HepG2 (cell line): ENCODE data around the gene ZFX. TPM values are rescaled to one million over a fixed set of nuclear protein-coding genes. Genes with fewer than 3 reads are reported as not detected.
A peak's percentile ranks its signal among the peaks of the same experiment; 100 is the strongest.

Source experiments
- ATAC-seq: fragments of 200-7000 bp; cut with Tn5 transposase; 3 replicates; pipeline ENCODE4 v1.9.1; 2020; ENCODE audit warnings: mild to moderate bottlenecking, moderate library complexity
- BruUV-seq: library from RNA; stranded (reverse); fragments of 400-500 nt; replicated peaks from 2 replicates; lab custom pipeline; 2021; lab: Mats Ljungman, UMichigan
- CTCF ChIA-PET: fragments of 300-600 bp; formaldehyde crosslinking; extraction: SDS; loops from one replicate; lab custom pipeline; 2021; ENCODE audit warnings: low total read pairs, inconsistent platforms, low intra/inter-chr PET ratio; lab: Yijun Ruan, JAX
- POLR2A ChIA-PET: fragments of 350-600 bp; sonication (Branson Sonifier 250); formaldehyde crosslinking; loops from one replicate; lab custom pipeline; 2020; ENCODE audit warnings: antibody characterized with exemption, inconsistent platforms; lab: Yijun Ruan, JAX
- DNase-seq: peaks from one replicate; pipeline ENCODE4 v3.0.0-alpha.2; 2015; ENCODE audit warnings: low spot score
- FAIRE-seq: peaks from 3 replicates; lab custom pipeline; 2011; peaks lifted over from hg19 to GRCh38; lab: Jason Lieb, UNC
- H2AFZ ChIP-seq: one replicate; pipeline ENCODE4 v1.6.1; 2011; ENCODE audit warnings: low read length, inconsistent platforms
- H3K27ac ChIP-seq: fragments of 300-600 bp; 3 replicates; pipeline ENCODE4 v1.8.0; 2011; ENCODE audit warnings: mixed run types, mild to moderate bottlenecking, mixed read lengths, low read length, inconsistent platforms; ENCODE audit not compliant: insufficient read depth; ENCODE audit errors: extremely low read length
- H3K27me3 ChIP-seq, 2 experiments: fragments of 200-600 bp in 1 of 2; 2 replicates in 1 of 2; 3 replicates in 1 of 2; pipeline versions ENCODE4 v1.6.0 to v1.8.0; 2011; ENCODE audit warnings: low read length in 2 of 2, mild to moderate bottlenecking in 2 of 2, moderate library complexity in 2 of 2, inconsistent platforms in 1 of 2; ENCODE audit not compliant: insufficient read depth in 2 of 2, control insufficient read depth in 1 of 2
- H3K36me3 ChIP-seq, 2 experiments: fragments of 200-600 bp in 1 of 2; replicated peaks in 1 of 2; 2 replicates in 1 of 2; 3 replicates in 1 of 2; pipeline versions ENCODE4 v1.5.1 to v1.8.0; 2011; ENCODE audit warnings: low read length in 2 of 2, inconsistent platforms in 1 of 2; ENCODE audit not compliant: insufficient read depth in 2 of 2, control insufficient read depth in 1 of 2
- H3K4me1 ChIP-seq: 2 replicates; pipeline ENCODE4 v1.5.1; 2012; ENCODE audit warnings: low read length, inconsistent platforms; ENCODE audit not compliant: insufficient read depth
- H3K4me2 ChIP-seq: 2 replicates; pipeline ENCODE4 v1.6.0; 2011; ENCODE audit warnings: low read depth, low read length, inconsistent platforms
- H3K4me3 ChIP-seq, 3 experiments: fragments of 200-600 bp in 1 of 3; sonication (generic), shearing (Covaris generic) in 1 of 3; replicated peaks in 1 of 3; 2 replicates each; pipeline ENCODE4 v1.5.1; 2011 to 2016; ENCODE audit warnings: low read length in 3 of 3, inconsistent platforms in 2 of 3, low read depth in 2 of 3, mild to moderate bottlenecking in 2 of 3, control low read depth in 1 of 3, mixed read lengths in 1 of 3; ENCODE audit not compliant: insufficient read depth in 1 of 3
- H3K79me2 ChIP-seq: one replicate; pipeline ENCODE4 v1.6.1; 2011; ENCODE audit warnings: low read length, inconsistent platforms; ENCODE audit not compliant: insufficient read depth
- H3K9ac ChIP-seq: 2 replicates; pipeline ENCODE4 v1.6.0; 2011; ENCODE audit warnings: mild to moderate bottlenecking, low read depth, low read length, inconsistent platforms; ENCODE audit not compliant: insufficient read depth
- H3K9me3 ChIP-seq: 2 replicates; pipeline ENCODE4 v1.5.1; 2012; ENCODE audit warnings: mild to moderate bottlenecking, low read length
- H4K20me1 ChIP-seq: 2 replicates; pipeline ENCODE4 v1.6.0; 2011; ENCODE audit warnings: inconsistent platforms, mild to moderate bottlenecking, low read length, moderate library complexity; ENCODE audit not compliant: insufficient read depth
- CREBL2 ChIP-seq: sonication (generic); formaldehyde crosslinking; IDR thresholded peaks from 2 replicates; pipeline ENCODE4 v1.8.1; 2023; ENCODE audit warnings: missing genetic modification reagents, mild to moderate bottlenecking, borderline replicate concordance
- ELF4 ChIP-seq: sonication (generic); formaldehyde crosslinking; IDR thresholded peaks from 2 replicates; pipeline ENCODE4 v1.5.0; 2020; ENCODE audit warnings: missing genetic modification reagents, mild to moderate bottlenecking, moderate library complexity, borderline replicate concordance
- FOSL2 ChIP-seq: sonication (generic); formaldehyde crosslinking; IDR thresholded peaks from 2 replicates; pipeline ENCODE4 v1.4.0; 2020; ENCODE audit warnings: missing genetic modification reagents
- GATAD1 ChIP-seq: IDR thresholded peaks from 2 replicates; pipeline ENCODE4 v1.6.1; 2016; ENCODE audit warnings: missing genetic modification reagents, missing compliant biosample characterization
- MAFF ChIP-seq: IDR thresholded peaks from 2 replicates; pipeline ENCODE4 v1.6.1; 2011; ENCODE audit warnings: low read depth, low read length, improper control_type of control experiment
- MAFK ChIP-seq, 2 experiments: IDR thresholded peaks in 1 of 2; conservative IDR thresholded peaks in 1 of 2; 2 replicates each; pipeline ENCODE4 v1.6.1; 2011; ENCODE audit warnings: improper control_type of control experiment in 2 of 2, low read length in 2 of 2
- MED1 ChIP-seq: sonication (generic); formaldehyde crosslinking; IDR thresholded peaks from 2 replicates; pipeline ENCODE4 v1.4.0; 2020; ENCODE audit warnings: missing genetic modification reagents
- NFE2L2 ChIP-seq: fragments of 150-350 bp; IDR thresholded peaks from 2 replicates; pipeline ENCODE4 v1.6.1; 2014; ENCODE audit warnings: low read length
- ZNF407 ChIP-seq: sonication (generic); formaldehyde crosslinking; IDR thresholded peaks from one replicate; pipeline ENCODE4 v1.5.1; 2020; ENCODE audit warnings: mild to moderate bottlenecking, missing genetic modification reagents; ENCODE audit errors: not compliant biosample characterization
- ZNF644 ChIP-seq: IDR thresholded peaks from 2 replicates; pipeline ENCODE4 v1.6.1; 2016; ENCODE audit warnings: low read depth
- WGBS: methylation state at CpG from one replicate; pipeline ENCODE4 v1.1.6; 2017; ENCODE audit warnings: low lambda C conversion rate; 5-methylcytosine and 5-hydroxymethylcytosine counted together
- in situ Hi-C: cut with HindIII; loops from 2 replicates; pipeline ENCODE4 v1.10.0; 2017; ENCODE audit warnings: low pct_unique_long_range_greater_than_20kb; ENCODE audit not compliant: extremely low pct_ligation_motif_present
- intact Hi-C: fragments of 100-400 bp; cut with micrococcal nuclease; formaldehyde crosslinking; loops from one replicate; pipeline ENCODE4 v1.10.0; 2022; ENCODE audit not compliant: unreplicated experiment
- polyA plus RNA-seq, 8 experiments: library from polyadenylated mRNA; depleted of rRNA in 3 of 8; stranded (reverse) in 7 of 8; unstranded in 1 of 8; fragments of >200 nt; fragmentation: Illumina TruSeq in 4 of 8; extraction: Trizol in 4 of 8; gene quantifications; 2 replicates each; pipeline versions ENCODE4 v1.2.1 to v1.2.3, GENCODE V29; 2011 to 2016; ENCODE audit warnings: low read depth in 4 of 8, missing spikeins in 1 of 8, mixed read lengths in 1 of 8; ENCODE audit not compliant: insufficient read depth in 1 of 8
- total RNA-seq, 5 experiments: library from RNA; depleted of rRNA; stranded (reverse); fragments of >200 nt; fragmentation: Illumina TruSeq; extraction: Trizol; gene quantifications; 2 replicates each; pipeline ENCODE4 v1.2.3, GENCODE V29; 2016; ENCODE audit warnings: low read depth in 1 of 5

The ZFX gene
- total and polyA plus RNA-seq, 2 of the 13 experiments (the other 11 are each of a cell fraction or from before 2014, with no cell fraction given) = 13.8 to 37.3 TPM

- Histone ChIP-seq H3K4me1 (0 out of 2 replicates have a peak, but pooled peaks cover 9% of the 10 kb centered on the region), H3K27me3 (no peaks in the 10 kb centered on the region), H3K4me3 (no peak overlapping the region), H3K9ac (no peak overlapping the region), H3K4me2 (0 out of 2 replicates have a peak overlapping the region, but pooled peaks have one; percentile 1), H2AFZ (no peak overlapping the region), H3K9me3 (no peaks in the 10 kb centered on the region), H3K27ac (no peak overlapping the region), H4K20me1 (no peaks in the 10 kb centered on the region), H3K36me3 (no peaks in the 10 kb centered on the region), H3K79me2 (no peaks in the 10 kb centered on the region)
- WGBS = 16% methylated on average over 3 of the region's 3 CpGs
- POLR2A ChIA-PET = no interaction called here
- in situ Hi-C loops = no loop called here
- DNase-seq (no peak), FAIRE-seq (peak; percentile 73), ATAC-seq (peak; percentile 34; the same call in 1 of the 3 replicates)
- CTCF ChIA-PET = no interaction called here
- no TSS peak for BruUV-seq
- TF ChIP-seq ELF4 (CRISPR knock-in tag) (no peak), FOSL2 (peak; percentile 52; the same call in 1 of the 2 replicates), GATAD1 (no peak), MAFK (conservative IDR thresholded peaks at IDR 0.05 in 1 of 2, IDR thresholded peaks at IDR 0.05 in 1 of 2; ENCODE audit: low read length in 2 of 2) (peak; percentile 51 to 58), NFE2L2 (0 out of 2 replicates have a peak, but pooled peaks have one; percentile 21), MAFF (peak; percentile 51)
- intact Hi-C loops = no loop called here
Measured at GRCh38 chrX:24231131-24231540, 81.6 kb downstream of the ZFX start.

- H3K9ac ChIP-seq = no peak overlapping the region
- H2AFZ ChIP-seq = no peak overlapping the region
- DNase-seq = no peak
- H4K20me1 ChIP-seq = no peaks in the 10 kb centered on the region
- ChIA-PET CTCF (no interaction called here), POLR2A (no interaction called here)
- in situ Hi-C loops = no loop called here
- 0 out of 2 replicates have a peak, but pooled peaks cover 9% of the 10 kb centered on the region for H3K4me1 ChIP-seq
- no peak for ATAC-seq
- H3K27ac ChIP-seq = no peak overlapping the region
- 93% methylated on average over 1 of the region's 1 CpG for WGBS
- H3K4me3 ChIP-seq = no peak overlapping the region
- BruUV-seq = no TSS peak
- no peak for FAIRE-seq
- H3K4me2 ChIP-seq = no peak overlapping the region
- H3K36me3 ChIP-seq = no peaks in the 10 kb centered on the region
- H3K9me3 ChIP-seq = no peaks in the 10 kb centered on the region
- intact Hi-C loops = no loop called here
- no peaks in the 10 kb centered on the region for H3K27me3 ChIP-seq
- no peaks in the 10 kb centered on the region for H3K79me2 ChIP-seq
- TF ChIP-seq ZNF644 (CRISPR knock-in tag) (no peak), ZNF407 (no peak), CREBL2 (CRISPR knock-in tag) (no peak), MED1 (CRISPR knock-in tag) (no peak)
Measured at GRCh38 chrX:24231641-24232179, 82.2 kb downstream of the ZFX start.
